ENCODE results near the gene STX12.
A peak's percentile ranks its signal among the peaks of the same experiment; 100 is the strongest.
"Not testable (repeated sequence)": the region's sequence is repeated elsewhere in the genome, so short reads cannot be mapped to it uniquely, and the experiment has no call there.

The STX12 gene

DNA sequence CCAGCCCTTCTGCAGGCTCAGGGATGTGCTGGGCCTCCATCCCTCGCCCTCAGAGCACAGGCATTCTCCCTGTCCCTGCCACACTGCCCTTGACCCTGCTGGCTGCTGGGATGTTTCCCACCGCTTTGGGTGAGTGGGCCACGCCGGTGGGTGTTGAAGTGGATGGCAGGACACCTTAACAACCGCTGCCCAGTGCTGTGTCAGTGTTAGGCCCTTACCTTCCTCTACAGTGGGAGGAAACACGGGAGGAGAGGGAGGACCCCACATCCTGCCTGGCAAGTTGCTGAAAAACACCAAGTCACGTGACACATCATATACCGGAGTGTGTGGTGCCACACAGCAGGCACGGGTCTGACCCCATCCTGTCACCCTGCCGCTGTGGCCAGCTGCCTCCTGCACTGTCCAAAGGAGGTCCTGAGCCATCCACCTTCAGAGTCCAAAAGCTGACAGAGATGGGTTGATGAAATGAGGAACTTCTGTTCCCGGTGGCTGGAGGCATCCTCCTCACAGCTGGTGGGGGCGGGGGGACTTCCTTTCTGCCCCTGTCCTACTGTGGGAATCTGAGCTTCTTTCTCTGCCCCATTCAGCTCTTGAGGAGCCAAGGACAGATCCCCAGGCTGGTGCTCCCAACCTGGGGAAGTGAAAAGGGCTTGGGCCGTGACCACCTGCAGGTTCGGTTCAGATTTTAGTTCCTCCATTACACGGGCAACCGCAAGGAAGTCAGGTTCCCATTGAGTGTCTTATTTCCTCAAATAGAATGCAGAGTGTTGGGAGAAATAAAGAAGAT, 96.1 kb downstream of the STX12 start:
- peak; percentile 55 for DNase-seq (ENCODE audit: low spot score)

DNA sequence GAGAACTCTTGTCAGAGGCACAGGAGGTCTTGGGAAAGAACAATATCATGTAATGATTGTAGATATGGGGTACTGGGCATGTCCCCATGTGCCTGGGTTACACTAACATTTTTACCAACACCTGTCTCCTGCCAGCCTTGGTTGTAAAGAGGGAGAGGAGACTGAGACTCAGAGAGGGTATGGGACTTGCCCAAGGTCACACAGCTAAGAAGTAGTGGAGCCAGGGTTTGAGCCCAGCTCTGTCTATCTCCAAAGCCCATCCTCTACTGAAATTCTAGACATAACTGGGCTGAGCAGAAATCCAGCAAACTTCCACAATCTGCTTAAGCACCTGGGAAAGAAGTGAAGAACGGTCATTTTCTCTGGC, 96.7 kb downstream of the STX12 start:
- DNase-seq (ENCODE audit: low spot score) = no peak

DNA sequence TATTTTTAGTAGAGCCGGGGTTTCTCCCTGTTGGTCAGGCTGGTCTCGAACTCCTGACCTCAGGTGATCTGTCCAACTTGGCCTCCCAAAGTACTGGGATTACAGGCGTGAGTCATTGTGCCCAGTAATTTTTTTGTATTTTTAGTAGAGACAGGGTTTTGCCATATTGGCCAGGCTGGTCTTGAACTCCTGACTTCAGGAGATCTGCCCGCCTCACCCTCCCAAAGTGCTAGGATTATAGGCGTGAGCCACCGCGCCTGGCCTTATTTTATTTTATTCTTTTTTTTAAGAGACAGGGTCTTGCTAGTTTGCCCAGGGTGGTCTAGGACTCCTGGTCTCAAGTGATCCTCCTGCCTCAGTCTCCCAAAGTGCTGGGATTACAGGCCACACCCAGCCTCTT, 98.1 kb downstream of the STX12 start:
- DNase-seq (ENCODE audit: low spot score) = not testable (repeated sequence)

DNA sequence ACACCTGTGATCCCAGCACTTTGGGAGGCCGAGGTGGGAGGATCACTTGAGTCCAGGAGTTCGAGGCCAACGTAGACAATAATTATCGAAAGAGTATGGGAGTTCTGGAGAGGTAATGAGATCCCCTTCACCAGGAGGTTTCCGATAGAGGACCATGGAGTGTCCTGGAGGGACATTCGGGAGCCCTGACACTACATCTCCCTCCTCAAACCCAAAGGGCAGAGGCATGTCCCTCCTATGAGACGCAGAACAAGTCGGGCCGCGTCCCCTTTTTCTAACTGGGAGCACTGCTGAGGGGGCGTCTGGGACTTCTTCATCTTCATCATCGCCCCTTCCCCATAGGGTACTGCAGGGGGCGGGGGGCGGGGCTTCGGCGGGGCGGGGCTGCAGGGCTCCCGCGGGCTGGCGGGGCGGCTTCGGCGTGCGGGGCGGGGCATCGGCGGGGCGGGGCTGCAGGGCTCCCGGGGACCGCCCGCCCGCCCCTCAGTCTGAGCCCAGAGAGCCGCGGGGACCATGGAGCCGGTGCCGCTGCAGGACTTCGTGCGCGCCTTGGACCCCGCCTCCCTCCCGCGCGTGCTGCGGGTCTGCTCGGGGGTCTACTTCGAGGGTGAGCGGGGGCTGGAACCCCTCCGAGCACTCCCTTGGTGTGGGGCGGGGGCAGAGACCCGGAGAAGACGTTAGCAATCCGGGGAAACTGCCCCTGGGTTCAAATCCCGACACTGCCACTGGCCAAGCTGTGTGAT, 99.2 kb downstream of the STX12 start, which contains the start of gene THEMIS2:
THEMIS2 (plus strand) TSS at position 486 of the 743 bp plus-strand sequence; CDS start at position 514, 28 bp downstream.
- DNase-seq (ENCODE audit: low spot score) = peak; percentile 75

DNA sequence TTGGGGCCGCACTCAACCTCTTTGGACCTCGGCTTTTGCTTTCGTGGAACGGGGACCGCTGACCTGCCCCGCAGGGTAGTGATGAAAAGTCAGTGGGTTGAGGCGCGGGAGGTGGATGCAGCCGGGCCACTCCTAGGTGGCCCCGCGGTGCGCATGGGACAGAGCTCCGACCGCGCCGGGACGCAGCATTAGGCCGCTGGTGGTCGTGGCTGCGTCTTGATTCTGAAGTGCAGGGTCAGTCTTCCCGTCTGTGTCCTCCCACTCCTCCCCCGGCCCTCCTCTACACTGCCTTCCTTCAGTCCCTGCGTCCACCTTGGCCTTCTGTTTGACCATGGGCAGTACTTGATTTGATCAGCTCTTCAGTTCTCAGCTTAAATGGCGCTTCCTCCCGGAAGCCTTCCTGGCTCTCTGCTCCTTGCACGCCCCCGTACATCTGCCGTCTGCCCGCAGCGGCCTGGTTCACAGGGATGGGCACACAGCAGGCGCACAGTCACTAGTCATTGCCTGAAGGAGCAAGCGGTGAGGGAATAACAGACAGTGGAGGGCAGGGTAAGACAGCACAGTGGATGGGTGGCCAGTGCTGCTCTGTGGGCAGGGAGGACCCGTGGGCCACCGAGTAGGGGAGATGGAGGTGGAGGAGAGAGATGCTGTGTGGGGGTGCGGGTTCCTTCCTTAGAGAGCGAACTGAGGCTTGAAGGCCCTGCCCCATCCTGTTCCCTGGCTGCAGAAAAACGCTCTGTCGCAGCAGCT, 100.0 kb downstream of the STX12 start:
- peak; percentile 50 for DNase-seq (ENCODE audit: low spot score)

DNA sequence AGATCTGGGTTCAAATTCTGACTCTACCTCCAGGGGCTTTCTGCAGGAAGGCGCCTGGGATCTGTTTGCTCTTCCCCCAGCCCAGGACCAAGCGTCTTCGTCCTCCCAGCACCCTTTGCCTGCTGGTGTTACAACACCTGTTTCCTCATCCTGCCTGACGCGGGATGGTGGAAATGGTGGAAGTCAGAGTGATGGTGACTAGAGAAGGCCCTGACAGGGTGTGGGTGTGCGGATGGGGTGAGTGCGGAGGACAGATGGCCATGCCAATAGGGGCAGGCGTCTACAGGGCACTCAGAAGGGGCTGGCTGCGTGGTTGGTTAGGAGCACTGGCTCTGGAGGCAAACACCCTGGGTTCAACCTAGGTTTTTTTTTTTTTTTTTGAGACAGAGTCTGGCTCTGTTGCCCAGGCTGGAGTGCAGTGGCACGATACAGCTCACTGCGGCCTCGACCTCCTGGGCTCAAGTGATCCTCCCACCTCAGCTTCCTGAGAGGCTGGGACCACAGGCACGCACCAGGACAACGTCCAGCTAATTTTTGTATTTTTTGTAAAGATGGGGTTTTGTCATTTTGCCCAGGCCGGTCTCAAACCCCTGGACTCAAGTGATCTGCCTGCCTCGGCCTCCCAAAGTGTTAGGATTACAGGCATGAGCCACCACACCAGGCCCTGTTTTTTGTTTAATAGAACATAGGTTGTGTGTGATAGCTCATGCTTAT, 100.8 kb downstream of the STX12 start:
- peak; percentile 51 for DNase-seq (ENCODE audit: low spot score)

All from NAMALWA (cell line).